Endothelial cell of umbilical vein (primary cell): ENCODE measurements around the gene HBG2. TPM values are rescaled to one million over a fixed set of nuclear protein-coding genes. Genes with fewer than 3 reads are reported as not detected.

ENCODE experiments used
- BruUV-seq: library from RNA; stranded (reverse); fragments of 400-500 nt; replicated peaks from 2 replicates; lab custom pipeline; 2021; lab: Mats Ljungman, UMichigan
- CTCF ChIA-PET: fragments of 300-600, 350-600 bp; sonication (Branson Sonifier 250); formaldehyde crosslinking; loops from one replicate; lab custom pipeline; 2021; ENCODE audit warnings: antibody characterized with exemption, inconsistent platforms; lab: Charles Lee
- POLR2A ChIA-PET: fragments of 300-600, 350-600 bp; sonication (Branson Sonifier 250); formaldehyde crosslinking; loops from one replicate; lab custom pipeline; 2021; ENCODE audit warnings: antibody characterized with exemption, inconsistent platforms; lab: Charles Lee
- DNase-seq: peaks from one replicate; pipeline ENCODE4 v3.0.0-alpha.2; 2011; ENCODE audit warnings: low read depth, low spot score
- FAIRE-seq: peaks from 2 replicates; lab custom pipeline; 2011; peaks lifted over from hg19 to GRCh38; lab: Jason Lieb, UNC
- H2AFZ ChIP-seq: 2 replicates; pipeline ENCODE4 v1.6.0; 2012; ENCODE audit warnings: low read depth, low read length, control low read depth, inconsistent platforms
- H3K27ac ChIP-seq: 2 replicates; pipeline ENCODE4 v1.5.1; 2011; ENCODE audit warnings: low read depth, mild to moderate bottlenecking, control low read depth, low read length, moderate library complexity; ENCODE audit not compliant: insufficient read depth
- H3K27me3 ChIP-seq, 2 experiments: 2 replicates each; pipeline versions ENCODE4 v1.6.0 to v1.6.1; 2011; ENCODE audit warnings: low read length in 2 of 2, mixed read lengths in 1 of 2; ENCODE audit not compliant: control insufficient read depth in 2 of 2, insufficient read depth in 2 of 2
- H3K36me3 ChIP-seq, 2 experiments: 2 replicates in 1 of 2; 3 replicates in 1 of 2; pipeline ENCODE4 v1.5.1; 2011; ENCODE audit warnings: low read length in 2 of 2, mild to moderate bottlenecking in 1 of 2, moderate library complexity in 1 of 2; ENCODE audit not compliant: control insufficient read depth in 2 of 2, insufficient read depth in 2 of 2; ENCODE audit errors: extremely low read depth in 1 of 2
- H3K4me1 ChIP-seq: 3 replicates; pipeline ENCODE4 v1.5.1; 2011; ENCODE audit warnings: mild to moderate bottlenecking, low read length; ENCODE audit not compliant: control insufficient read depth, insufficient read depth; ENCODE audit errors: extremely low read depth
- H3K4me2 ChIP-seq: 2 replicates; pipeline ENCODE4 v1.6.1; 2011; ENCODE audit warnings: low read length, control low read depth, mixed read lengths; ENCODE audit not compliant: insufficient read depth
- H3K4me3 ChIP-seq, 3 experiments: fragments of 200-600 bp in 1 of 3; sonication (generic), shearing (Covaris generic) in 1 of 3; replicated peaks in 1 of 3; 2 replicates each; pipeline ENCODE4 v1.5.1; 2011 to 2016; ENCODE audit warnings: control low read depth in 3 of 3, low read length in 3 of 3, mild to moderate bottlenecking in 2 of 3, inconsistent platforms in 1 of 3, low read depth in 1 of 3, moderate library complexity in 1 of 3; ENCODE audit not compliant: insufficient read depth in 1 of 3
- H3K79me2 ChIP-seq: 2 replicates; pipeline ENCODE4 v1.6.0; 2012; ENCODE audit warnings: low read length, inconsistent platforms; ENCODE audit not compliant: control insufficient read depth, insufficient read depth
- H3K9ac ChIP-seq: replicated peaks from 2 replicates; pipeline ENCODE3; 2011; ENCODE audit warnings: low read length, control low read depth; ENCODE audit not compliant: insufficient read depth; ENCODE audit errors: extremely low read depth
- H3K9me1 ChIP-seq: replicated peaks from 3 replicates; pipeline ENCODE4 v1.6.0; 2011; ENCODE audit warnings: mild to moderate bottlenecking, low read length; ENCODE audit not compliant: control insufficient read depth, insufficient read depth; ENCODE audit errors: extremely low read depth
- H3K9me3 ChIP-seq: replicated peaks from 2 replicates; pipeline ENCODE4 v1.5.1; 2012; ENCODE audit warnings: low read length, inconsistent platforms; ENCODE audit not compliant: control insufficient read depth, insufficient read depth
- H4K20me1 ChIP-seq: replicated peaks from 2 replicates; pipeline ENCODE3; 2011; ENCODE audit warnings: mild to moderate bottlenecking, low read length; ENCODE audit not compliant: control insufficient read depth, insufficient read depth; ENCODE audit errors: extremely low read depth
- CTCF ChIP-seq, 2 donors: IDR thresholded peaks; 1 replicate in 1 of 2; 2 replicates in 1 of 2; pipeline ENCODE4 v1.5.1; 2011; ENCODE audit warnings: low read length in 2 of 2, mild to moderate bottlenecking in 2 of 2, moderate library complexity in 2 of 2, control low read depth in 1 of 2, inconsistent platforms in 1 of 2, low read depth in 1 of 2; ENCODE audit not compliant: insufficient read depth in 1 of 2; ENCODE audit errors: extremely low read depth in 1 of 2
- EZH2 ChIP-seq: IDR thresholded peaks from 2 replicates; pipeline ENCODE4 v1.6.1; 2012; ENCODE audit warnings: borderline replicate concordance, low read depth, mild to moderate bottlenecking, moderate library complexity, low read length, inconsistent platforms; ENCODE audit not compliant: severe bottlenecking
- FOS ChIP-seq: IDR thresholded peaks from 2 replicates; pipeline ENCODE4 v1.6.1; 2011; ENCODE audit warnings: mild to moderate bottlenecking, low read length, moderate library complexity, borderline replicate concordance; ENCODE audit not compliant: insufficient read depth
- GATA2 ChIP-seq: IDR thresholded peaks from 2 replicates; pipeline ENCODE4 v1.7.0; 2011; ENCODE audit warnings: low read depth, mild to moderate bottlenecking, moderate library complexity, mixed read lengths, low read length; ENCODE audit not compliant: insufficient read length, insufficient read depth
- JUN ChIP-seq: IDR thresholded peaks from 2 replicates; pipeline ENCODE4 v1.6.1; 2011; ENCODE audit warnings: borderline replicate concordance, low read depth; ENCODE audit not compliant: insufficient read length, insufficient read depth
- MAX ChIP-seq: IDR thresholded peaks from 2 replicates; pipeline ENCODE4 v1.6.1; 2011; ENCODE audit not compliant: insufficient read depth, insufficient read length
- MYC ChIP-seq: IDR thresholded peaks from one replicate; pipeline ENCODE4 v1.6.1; 2011; ENCODE audit warnings: mild to moderate bottlenecking, low read depth, low read length
- POLR2A ChIP-seq: IDR thresholded peaks from 2 replicates; pipeline ENCODE4 v1.6.1; 2012; ENCODE audit warnings: low read depth, mild to moderate bottlenecking, control low read depth, low read length
- POLR2AphosphoS5 ChIP-seq: IDR thresholded peaks from 2 replicates; pipeline ENCODE4 v1.6.1; 2012; ENCODE audit warnings: low read depth, mild to moderate bottlenecking, control low read depth, low read length, moderate library complexity; ENCODE audit not compliant: insufficient read depth
- dilution Hi-C: fragments of 300-500 bp; cut with MboI; formaldehyde crosslinking; loops from one replicate; pipeline ENCODE4 v1.15.0; 2019; ENCODE audit warnings: low sequenced_read_pairs; ENCODE audit not compliant: extremely low pct_ligation_motif_present
- intact Hi-C: fragments of 100-400 bp; cut with micrococcal nuclease; formaldehyde crosslinking; loops from one replicate; pipeline ENCODE4 v1.10.0; 2022
- polyA plus RNA-seq, 4 experiments: library from polyadenylated mRNA; depleted of rRNA in 3 of 4; stranded (reverse) in 3 of 4; unstranded in 1 of 4; fragments of >200 nt; gene quantifications; 2 replicates each; pipeline versions ENCODE4 v1.2.1 to v1.2.3, GENCODE V29; 2011 to 2012; ENCODE audit warnings: missing spikeins in 1 of 4
- total RNA-seq: library from RNA; stranded (reverse); gene quantifications from 2 replicates; pipeline ENCODE4 v1.2.3, GENCODE V29; 2021

Gene HBG2
- total and polyA plus RNA-seq, 2 donors (not counting 3 experiments of a cell fraction or from before 2014, with no cell fraction given) = 1.2 TPM; not detected in 1

GRCh38 chr11:5303626-5304025, 49.0 kb upstream of the HBG2 start:
- H3K79me2 ChIP-seq = no peaks in the 10 kb centered on the region
- DNase-seq = no peak
- no peak overlapping the region for H2AFZ ChIP-seq
- H3K9ac ChIP-seq = no peak overlapping the region
- FAIRE-seq = no peak
- no peaks in the 10 kb centered on the region for H3K9me1 ChIP-seq
- ChIA-PET CTCF (no interaction called here), POLR2A (no interaction called here)
- dilution Hi-C loops = no loop called here
- intact Hi-C loops = no loop called here
- TF ChIP-seq EZH2 = no peak
- TF ChIP-seq JUN = no peak
- no peak for TF ChIP-seq CTCF (IDR thresholded peaks at IDR 0.05; ENCODE audit: extremely low read depth in 1 of 2, insufficient read depth in 1 of 2, low read depth in 1 of 2, low read length in 2 of 2)
- no peak for TF ChIP-seq MYC
- no peak for TF ChIP-seq FOS
- no peak for TF ChIP-seq GATA2
- no peak for TF ChIP-seq POLR2AphosphoS5
- TF ChIP-seq MAX = no peak
- no peak for TF ChIP-seq POLR2A
- no peak overlapping the region for H3K4me2 ChIP-seq
- no peaks in the 10 kb centered on the region for H3K36me3 ChIP-seq
- H3K27ac ChIP-seq = no peak overlapping the region
- H3K4me3 ChIP-seq = no peak overlapping the region
- no peaks in the 10 kb centered on the region for H4K20me1 ChIP-seq
- no peaks in the 10 kb centered on the region for H3K4me1 ChIP-seq
- H3K27me3 ChIP-seq = no peaks in the 10 kb centered on the region
- H3K9me3 ChIP-seq = no peaks in the 10 kb centered on the region
- no TSS peak for BruUV-seq
